DMS153 treated with DMSO at 0.1 percent for 48 hours (cell line): ENCODE data around the gene MAGI2.

ENCODE experiments used
- DNase-seq: peaks from one replicate; lab custom pipeline; 2025; ENCODE audit not compliant: unreplicated experiment; lab: John Stamatoyannopoulos, UW

MAGI2 gene

GRCh38 chr7:78444267-78444666, 1009.2 kb downstream of the MAGI2 start:
- no peak for DNase-seq

GRCh38 chr7:78443811-78444210, 1009.7 kb downstream of the MAGI2 start:
- no peak for DNase-seq

- DNase-seq: no peak
Measured at GRCh38 chr7:78441737-78442136, 1011.7 kb downstream of the MAGI2 start.

- DNase-seq: no peak
Measured at GRCh38 chr7:78438433-78438832, 1015.0 kb downstream of the MAGI2 start.

GRCh38 chr7:78437118-78437517, 1016.3 kb downstream of the MAGI2 start:
- no peak for DNase-seq

- DNase-seq: no peak
Measured at GRCh38 chr7:78435355-78435754, 1018.1 kb downstream of the MAGI2 start.

- no peak for DNase-seq
Measured at GRCh38 chr7:78434281-78434680, 1019.2 kb downstream of the MAGI2 start.

- no peak for DNase-seq
Measured at GRCh38 chr7:78433421-78433820, 1020.0 kb downstream of the MAGI2 start.

GRCh38 chr7:78429878-78430277, 1023.6 kb downstream of the MAGI2 start:
- DNase-seq: no peak

- DNase-seq: no peak
Measured at GRCh38 chr7:78427209-78427608, 1026.3 kb downstream of the MAGI2 start.

GRCh38 chr7:78420001-78420400, 1033.5 kb downstream of the MAGI2 start:
- DNase-seq: no peak

GRCh38 chr7:78417180-78417853, 1036.2 kb downstream of the MAGI2 start:
- DNase-seq: no peak

- no peak for DNase-seq
Measured at GRCh38 chr7:78413568-78413967, 1039.9 kb downstream of the MAGI2 start.

- no peak for DNase-seq
Measured at GRCh38 chr7:78412216-78412858, 1041.1 kb downstream of the MAGI2 start.

GRCh38 chr7:78407031-78407430, 1046.4 kb downstream of the MAGI2 start:
- no peak for DNase-seq

GRCh38 chr7:78406531-78406930, 1046.9 kb downstream of the MAGI2 start:
- DNase-seq: no peak

GRCh38 chr7:78402096-78402495, 1051.4 kb downstream of the MAGI2 start:
- DNase-seq: no peak

GRCh38 chr7:78400038-78400437, 1053.4 kb downstream of the MAGI2 start:
- no peak for DNase-seq

GRCh38 chr7:78399033-78399769, 1054.3 kb downstream of the MAGI2 start:
- no peak for DNase-seq

- DNase-seq: no peak
Measured at GRCh38 chr7:78398576-78398975, 1054.9 kb downstream of the MAGI2 start.

GRCh38 chr7:78398081-78398480, 1055.4 kb downstream of the MAGI2 start:
- no peak for DNase-seq

- no peak for DNase-seq
Measured at GRCh38 chr7:78396210-78396609, 1057.3 kb downstream of the MAGI2 start.
